Measurements from ENCODE around the gene EXT2. TPM values are rescaled to one million over a fixed set of nuclear protein-coding genes. Genes with fewer than 3 reads are reported as not detected.

Gene EXT2
- polyA plus RNA-seq, 1 donor from 2014 or later, result 77.5 TPM

- H3K9me3 ChIP-seq (ENCODE audit: low read length), result no peaks in the 10 kb centered on the region
- no peaks in the 10 kb centered on the region for H3K36me3 ChIP-seq (ENCODE audit: insufficient read depth, low read length)
- no peaks in the 10 kb centered on the region for H3F3A ChIP-seq (ENCODE audit: insufficient read depth, low read length, poor library complexity, severe bottlenecking)
- H2AFZ ChIP-seq (ENCODE audit: low read depth, low read length), result no peak overlapping the region
- H3K4me2 ChIP-seq (ENCODE audit: low read length), result no peak overlapping the region
- H3K9me2 ChIP-seq (ENCODE audit: insufficient read depth, low read length), result no peaks in the 10 kb centered on the region
- TF ChIP-seq, protein P1, sequence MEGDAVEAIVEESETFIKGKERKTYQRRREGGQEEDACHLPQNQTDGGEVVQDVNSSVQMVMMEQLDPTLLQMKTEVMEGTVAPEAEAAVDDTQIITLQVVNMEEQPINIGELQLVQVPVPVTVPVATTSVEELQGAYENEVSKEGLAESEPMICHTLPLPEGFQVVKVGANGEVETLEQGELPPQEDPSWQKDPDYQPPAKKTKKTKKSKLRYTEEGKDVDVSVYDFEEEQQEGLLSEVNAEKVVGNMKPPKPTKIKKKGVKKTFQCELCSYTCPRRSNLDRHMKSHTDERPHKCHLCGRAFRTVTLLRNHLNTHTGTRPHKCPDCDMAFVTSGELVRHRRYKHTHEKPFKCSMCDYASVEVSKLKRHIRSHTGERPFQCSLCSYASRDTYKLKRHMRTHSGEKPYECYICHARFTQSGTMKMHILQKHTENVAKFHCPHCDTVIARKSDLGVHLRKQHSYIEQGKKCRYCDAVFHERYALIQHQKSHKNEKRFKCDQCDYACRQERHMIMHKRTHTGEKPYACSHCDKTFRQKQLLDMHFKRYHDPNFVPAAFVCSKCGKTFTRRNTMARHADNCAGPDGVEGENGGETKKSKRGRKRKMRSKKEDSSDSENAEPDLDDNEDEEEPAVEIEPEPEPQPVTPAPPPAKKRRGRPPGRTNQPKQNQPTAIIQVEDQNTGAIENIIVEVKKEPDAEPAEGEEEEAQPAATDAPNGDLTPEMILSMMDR (IDR thresholded peaks at IDR 0.05; ENCODE audit: poor library complexity, severe bottlenecking), result no peak
- TF ChIP-seq EZH2 (IDR thresholded peaks at IDR 0.05; ENCODE audit: borderline replicate concordance, insufficient read depth, low read length, poor library complexity, severe bottlenecking), result no peak
- no peak for TF ChIP-seq TAF1 (IDR thresholded peaks at IDR 0.05; ENCODE audit: low read depth)
- no peak for TF ChIP-seq RAD21 (conservative IDR thresholded peaks at IDR 0.05)
- TF ChIP-seq, protein P2, sequence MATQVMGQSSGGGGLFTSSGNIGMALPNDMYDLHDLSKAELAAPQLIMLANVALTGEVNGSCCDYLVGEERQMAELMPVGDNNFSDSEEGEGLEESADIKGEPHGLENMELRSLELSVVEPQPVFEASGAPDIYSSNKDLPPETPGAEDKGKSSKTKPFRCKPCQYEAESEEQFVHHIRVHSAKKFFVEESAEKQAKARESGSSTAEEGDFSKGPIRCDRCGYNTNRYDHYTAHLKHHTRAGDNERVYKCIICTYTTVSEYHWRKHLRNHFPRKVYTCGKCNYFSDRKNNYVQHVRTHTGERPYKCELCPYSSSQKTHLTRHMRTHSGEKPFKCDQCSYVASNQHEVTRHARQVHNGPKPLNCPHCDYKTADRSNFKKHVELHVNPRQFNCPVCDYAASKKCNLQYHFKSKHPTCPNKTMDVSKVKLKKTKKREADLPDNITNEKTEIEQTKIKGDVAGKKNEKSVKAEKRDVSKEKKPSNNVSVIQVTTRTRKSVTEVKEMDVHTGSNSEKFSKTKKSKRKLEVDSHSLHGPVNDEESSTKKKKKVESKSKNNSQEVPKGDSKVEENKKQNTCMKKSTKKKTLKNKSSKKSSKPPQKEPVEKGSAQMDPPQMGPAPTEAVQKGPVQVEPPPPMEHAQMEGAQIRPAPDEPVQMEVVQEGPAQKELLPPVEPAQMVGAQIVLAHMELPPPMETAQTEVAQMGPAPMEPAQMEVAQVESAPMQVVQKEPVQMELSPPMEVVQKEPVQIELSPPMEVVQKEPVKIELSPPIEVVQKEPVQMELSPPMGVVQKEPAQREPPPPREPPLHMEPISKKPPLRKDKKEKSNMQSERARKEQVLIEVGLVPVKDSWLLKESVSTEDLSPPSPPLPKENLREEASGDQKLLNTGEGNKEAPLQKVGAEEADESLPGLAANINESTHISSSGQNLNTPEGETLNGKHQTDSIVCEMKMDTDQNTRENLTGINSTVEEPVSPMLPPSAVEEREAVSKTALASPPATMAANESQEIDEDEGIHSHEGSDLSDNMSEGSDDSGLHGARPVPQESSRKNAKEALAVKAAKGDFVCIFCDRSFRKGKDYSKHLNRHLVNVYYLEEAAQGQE (IDR thresholded peaks at IDR 0.05; ENCODE audit: borderline replicate concordance), result no peak
- TF ChIP-seq POLR2AphosphoS5 (IDR thresholded peaks at IDR 0.05), result no peak
- TF ChIP-seq SMC3 (conservative IDR thresholded peaks at IDR 0.05; ENCODE audit: poor library complexity), result no peak
- no peak for TF ChIP-seq EP300 (conservative IDR thresholded peaks at IDR 0.05; ENCODE audit: poor library complexity, severe bottlenecking)
- TF ChIP-seq MXI1 (conservative IDR thresholded peaks at IDR 0.05; ENCODE audit: poor library complexity, severe bottlenecking), result no peak
- H4K20me1 ChIP-seq (ENCODE audit: insufficient read depth), result no peaks in the 10 kb centered on the region
- no peak overlapping the region for H3K9ac ChIP-seq (ENCODE audit: low read length)
- H3K27me3 ChIP-seq (ENCODE audit: insufficient read depth, low read depth, low read length), result no peaks in the 10 kb centered on the region
- no peak overlapping the region for H3K27ac ChIP-seq (ENCODE audit: low read length)
- H3K4me3 ChIP-seq (ENCODE audit: low read length), result no peak overlapping the region
- no peaks in the 10 kb centered on the region for H3K79me2 ChIP-seq (replicated peaks; ENCODE audit: insufficient read depth, low read length)
These were observed 168.9 kb downstream of the EXT2 start for GRCh38 chr11:44264438-44264749.

DNA sequence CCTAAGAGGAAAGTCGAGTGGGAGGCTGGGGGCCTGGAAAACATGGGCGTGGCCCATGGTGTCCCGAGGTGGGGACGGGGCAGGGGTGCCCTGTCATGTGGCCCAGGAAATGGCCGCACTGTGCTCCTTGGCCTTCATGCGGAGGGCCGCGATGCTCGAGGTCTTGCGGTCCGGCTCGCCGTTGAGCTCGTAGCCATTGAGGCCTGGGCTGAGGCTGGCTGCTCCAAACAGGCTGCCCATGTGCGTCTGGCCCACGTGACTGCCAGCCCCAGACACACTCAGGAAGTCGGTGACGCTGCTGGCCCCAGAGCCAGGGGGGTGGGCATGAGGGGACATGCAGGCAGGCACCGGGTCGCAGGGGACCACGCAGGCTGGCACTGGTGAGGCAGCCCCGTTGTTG lies 169.3 kb downstream of the EXT2 start:
- no peak overlapping the region for H3K4me3 ChIP-seq (ENCODE audit: low read length)
- no peaks in the 10 kb centered on the region for H3K9me3 ChIP-seq (ENCODE audit: low read length)
- no peaks in the 10 kb centered on the region for H3K36me3 ChIP-seq (ENCODE audit: insufficient read depth, low read length)
- H3K4me2 ChIP-seq (ENCODE audit: low read length), result no peak overlapping the region
- no peaks in the 10 kb centered on the region for H3K79me2 ChIP-seq (replicated peaks; ENCODE audit: insufficient read depth, low read length)
- no peak overlapping the region for H2AFZ ChIP-seq (ENCODE audit: low read depth, low read length)
- no peak overlapping the region for H3K27ac ChIP-seq (ENCODE audit: low read length)
- H4K20me1 ChIP-seq (ENCODE audit: insufficient read depth), result no peaks in the 10 kb centered on the region
- H3K27me3 ChIP-seq (ENCODE audit: insufficient read depth, low read depth, low read length), result no peaks in the 10 kb centered on the region
- H3F3A ChIP-seq (ENCODE audit: insufficient read depth, low read length, poor library complexity, severe bottlenecking), result no peaks in the 10 kb centered on the region
- H3K9me2 ChIP-seq (ENCODE audit: insufficient read depth, low read length), result no peaks in the 10 kb centered on the region
- H3K9ac ChIP-seq (ENCODE audit: low read length), result no peak overlapping the region
- no peak for TF ChIP-seq POLR2AphosphoS5 (IDR thresholded peaks at IDR 0.05)
- TF ChIP-seq RAD21 (conservative IDR thresholded peaks at IDR 0.05), result no peak
- no peak for TF ChIP-seq EZH2 (IDR thresholded peaks at IDR 0.05; ENCODE audit: borderline replicate concordance, insufficient read depth, low read length, poor library complexity, severe bottlenecking)
- TF ChIP-seq, protein P1 (IDR thresholded peaks at IDR 0.05; ENCODE audit: poor library complexity, severe bottlenecking), result no peak
- TF ChIP-seq, protein P2 (IDR thresholded peaks at IDR 0.05; ENCODE audit: borderline replicate concordance), result no peak
- TF ChIP-seq SMC3 (conservative IDR thresholded peaks at IDR 0.05; ENCODE audit: poor library complexity), result no peak
- TF ChIP-seq EP300 (conservative IDR thresholded peaks at IDR 0.05; ENCODE audit: poor library complexity, severe bottlenecking), result no peak
- no peak for TF ChIP-seq TAF1 (IDR thresholded peaks at IDR 0.05; ENCODE audit: low read depth)
- no peak for TF ChIP-seq MXI1 (conservative IDR thresholded peaks at IDR 0.05; ENCODE audit: poor library complexity, severe bottlenecking)

All from neural cell (in vitro differentiated cells).